Panc1 (cell line): ENCODE measurements around the gene PLA1A. TPM values are rescaled to one million over a fixed set of nuclear protein-coding genes. Genes with fewer than 3 reads are reported as not detected.

Experiments used
- ATAC-seq: fragments of 200-7000 bp; cut with Tn5 transposase; 2 replicates; pipeline ENCODE4 v1.9.1; 2020; ENCODE audit warnings: mild to moderate bottlenecking, moderate library complexity
- BruUV-seq: library from RNA; stranded (reverse); fragments of 400-500 nt; replicated peaks from 2 replicates; lab custom pipeline; 2021; lab: Mats Ljungman, UMichigan
- CTCF ChIA-PET: fragments of 300-600 bp; sonication (Branson Sonifier 250); formaldehyde crosslinking; loops from one replicate; lab custom pipeline; 2022; ENCODE audit warnings: antibody characterized with exemption; lab: Charles Lee
- POLR2A ChIA-PET: fragments of 300-600 bp; sonication (Branson Sonifier 250); formaldehyde crosslinking; loops from one replicate; lab custom pipeline; 2022; ENCODE audit warnings: antibody characterized with exemption; lab: Charles Lee
- DNase-seq: peaks from one replicate; pipeline ENCODE4 v3.0.0-alpha.2; 2010; ENCODE audit warnings: low read depth, low spot score
- H3K27ac ChIP-seq: 2 replicates; pipeline ENCODE4 v1.5.1; 2011; ENCODE audit warnings: mild to moderate bottlenecking, low read length, inconsistent platforms
- H3K27me3 ChIP-seq: fragments of 200-500 bp; sonication (Bioruptor generic); 2 replicates; pipeline ENCODE4 v1.6.0; 2014; ENCODE audit warnings: low read length, inconsistent platforms; ENCODE audit not compliant: control insufficient read depth, insufficient read depth
- H3K36me3 ChIP-seq: fragments of 200-500 bp; sonication (Bioruptor generic); 2 replicates; pipeline ENCODE4 v1.5.1; 2014; ENCODE audit warnings: inconsistent platforms, mild to moderate bottlenecking, low read length, moderate library complexity; ENCODE audit not compliant: control insufficient read depth, insufficient read depth
- H3K4me1 ChIP-seq: 2 replicates; pipeline ENCODE4 v1.5.1; 2011; ENCODE audit warnings: inconsistent platforms, mild to moderate bottlenecking, low read length, moderate library complexity; ENCODE audit not compliant: control insufficient read depth, insufficient read depth
- H3K4me3 ChIP-seq, 2 experiments: 2 replicates each; pipeline ENCODE4 v1.5.1; 2011 to 2012; ENCODE audit warnings: low read depth in 2 of 2, low read length in 2 of 2, mild to moderate bottlenecking in 2 of 2, inconsistent platforms in 1 of 2, moderate library complexity in 1 of 2
- H3K9me3 ChIP-seq: fragments of 200-500 bp; sonication (Bioruptor generic); 2 replicates; pipeline ENCODE4 v1.5.1; 2014; ENCODE audit warnings: low read depth, mild to moderate bottlenecking, inconsistent platforms, low read length, moderate library complexity; ENCODE audit not compliant: control insufficient read depth, insufficient read depth
- CTCF ChIP-seq: fragments of 450-650 bp; IDR thresholded peaks from 2 replicates; pipeline ENCODE4 v1.5.1; 2017; ENCODE audit warnings: mild to moderate bottlenecking
- POLR2AphosphoS5 ChIP-seq: IDR thresholded peaks from 2 replicates; pipeline ENCODE4 v1.6.1; 2012; ENCODE audit warnings: mild to moderate bottlenecking, low read depth, low read length, moderate library complexity
- SIN3A ChIP-seq: IDR thresholded peaks from 2 replicates; pipeline ENCODE4 v1.6.1; 2012; ENCODE audit warnings: low read depth, mild to moderate bottlenecking, low read length, moderate library complexity, borderline replicate concordance; ENCODE audit not compliant: insufficient read depth
- TCF7L2 ChIP-seq: IDR thresholded peaks from 2 replicates; pipeline ENCODE4 v1.6.1; 2011; ENCODE audit warnings: mild to moderate bottlenecking, low read depth, low read length, inconsistent platforms
- in situ Hi-C: cut with HindIII; loops from 2 replicates; pipeline ENCODE4 v1.10.0; 2016; ENCODE audit warnings: low sequenced_read_pairs, low pct_unique_long_range_greater_than_20kb
- intact Hi-C: fragments of 100-400 bp; cut with micrococcal nuclease; formaldehyde crosslinking; loops from one replicate; pipeline ENCODE4 v1.10.0; 2022; ENCODE audit not compliant: unreplicated experiment
- total RNA-seq: library from RNA; stranded (reverse); gene quantifications from one replicate; pipeline ENCODE4 v1.2.1, GENCODE V29; 2021; ENCODE audit not compliant: unreplicated experiment
- TF ChIP-seq, protein P1 (sequence below), 2 experiments: IDR thresholded peaks; 2 replicates each; pipeline ENCODE4 v1.6.1; 2011 to 2012; ENCODE audit warnings: low read depth in 2 of 2, control low read depth in 1 of 2, low read length in 1 of 2, mild to moderate bottlenecking in 1 of 2, moderate library complexity in 1 of 2; ENCODE audit not compliant: insufficient read depth in 1 of 2

Gene PLA1A
- total RNA-seq, 1 experiment from 2014 or later: not detected

- no peaks in the 10 kb centered on the region for H3K9me3 ChIP-seq
- peaks cover 10% of the 10 kb centered on the region for H3K27me3 ChIP-seq
- no peaks in the 10 kb centered on the region for H3K36me3 ChIP-seq
- no peak overlapping the region for H3K4me3 ChIP-seq
- POLR2A ChIA-PET: no interaction called here
- ATAC-seq: no peak
- H3K27ac ChIP-seq: no peak overlapping the region
- intact Hi-C loops (no loop called here), in situ Hi-C loops (no loop called here)
- no peaks in the 10 kb centered on the region for H3K4me1 ChIP-seq
- no peak for DNase-seq
- BruUV-seq: no TSS peak
- CTCF ChIA-PET: no interaction called here
- TF ChIP-seq TCF7L2 (no peak), SIN3A (no peak)
Observed at GRCh38 chr3:119589102-119589773, 8.4 kb upstream of the PLA1A start.

GRCh38 chr3:119590706-119591105, 7.0 kb upstream of the PLA1A start:
- intact Hi-C loops (no loop called here), in situ Hi-C loops (no loop called here)
- TF ChIP-seq TCF7L2 (no peak), POLR2AphosphoS5 (no peak), SIN3A (no peak), CTCF (no peak)
- TF ChIP-seq, protein P1, sequence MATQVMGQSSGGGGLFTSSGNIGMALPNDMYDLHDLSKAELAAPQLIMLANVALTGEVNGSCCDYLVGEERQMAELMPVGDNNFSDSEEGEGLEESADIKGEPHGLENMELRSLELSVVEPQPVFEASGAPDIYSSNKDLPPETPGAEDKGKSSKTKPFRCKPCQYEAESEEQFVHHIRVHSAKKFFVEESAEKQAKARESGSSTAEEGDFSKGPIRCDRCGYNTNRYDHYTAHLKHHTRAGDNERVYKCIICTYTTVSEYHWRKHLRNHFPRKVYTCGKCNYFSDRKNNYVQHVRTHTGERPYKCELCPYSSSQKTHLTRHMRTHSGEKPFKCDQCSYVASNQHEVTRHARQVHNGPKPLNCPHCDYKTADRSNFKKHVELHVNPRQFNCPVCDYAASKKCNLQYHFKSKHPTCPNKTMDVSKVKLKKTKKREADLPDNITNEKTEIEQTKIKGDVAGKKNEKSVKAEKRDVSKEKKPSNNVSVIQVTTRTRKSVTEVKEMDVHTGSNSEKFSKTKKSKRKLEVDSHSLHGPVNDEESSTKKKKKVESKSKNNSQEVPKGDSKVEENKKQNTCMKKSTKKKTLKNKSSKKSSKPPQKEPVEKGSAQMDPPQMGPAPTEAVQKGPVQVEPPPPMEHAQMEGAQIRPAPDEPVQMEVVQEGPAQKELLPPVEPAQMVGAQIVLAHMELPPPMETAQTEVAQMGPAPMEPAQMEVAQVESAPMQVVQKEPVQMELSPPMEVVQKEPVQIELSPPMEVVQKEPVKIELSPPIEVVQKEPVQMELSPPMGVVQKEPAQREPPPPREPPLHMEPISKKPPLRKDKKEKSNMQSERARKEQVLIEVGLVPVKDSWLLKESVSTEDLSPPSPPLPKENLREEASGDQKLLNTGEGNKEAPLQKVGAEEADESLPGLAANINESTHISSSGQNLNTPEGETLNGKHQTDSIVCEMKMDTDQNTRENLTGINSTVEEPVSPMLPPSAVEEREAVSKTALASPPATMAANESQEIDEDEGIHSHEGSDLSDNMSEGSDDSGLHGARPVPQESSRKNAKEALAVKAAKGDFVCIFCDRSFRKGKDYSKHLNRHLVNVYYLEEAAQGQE (IDR thresholded peaks at IDR 0.05; ENCODE audit: insufficient read depth in 1 of 2, low read depth in 2 of 2, low read length in 1 of 2): no peak
- no peak overlapping the region for H3K27ac ChIP-seq
- no peaks in the 10 kb centered on the region for H3K9me3 ChIP-seq
- CTCF ChIA-PET: no interaction called here
- BruUV-seq: no TSS peak
- DNase-seq: no peak
- POLR2A ChIA-PET: no interaction called here
- no peaks in the 10 kb centered on the region for H3K4me1 ChIP-seq
- no peaks in the 10 kb centered on the region for H3K36me3 ChIP-seq
- no peak for ATAC-seq
- peaks cover 10% of the 10 kb centered on the region for H3K27me3 ChIP-seq
- H3K4me3 ChIP-seq: no peak overlapping the region

GRCh38 chr3:119592861-119593260, 4.8 kb upstream of the PLA1A start:
- TF ChIP-seq SIN3A (no peak), POLR2AphosphoS5 (no peak), CTCF (no peak), TCF7L2 (no peak)
- TF ChIP-seq, protein P1 (IDR thresholded peaks at IDR 0.05; ENCODE audit: insufficient read depth in 1 of 2, low read depth in 2 of 2, low read length in 1 of 2): no peak
- POLR2A ChIA-PET: no interaction called here
- CTCF ChIA-PET: no interaction called here
- H3K4me1 ChIP-seq: no peaks in the 10 kb centered on the region
- H3K36me3 ChIP-seq: no peaks in the 10 kb centered on the region
- no peaks in the 10 kb centered on the region for H3K9me3 ChIP-seq
- in situ Hi-C loops: no loop called here
- DNase-seq: no peak
- no peak overlapping the region for H3K27ac ChIP-seq
- H3K4me3 ChIP-seq: no peak overlapping the region
- no peak for ATAC-seq
- BruUV-seq: no TSS peak
- H3K27me3 ChIP-seq: peaks cover 10% of the 10 kb centered on the region
- intact Hi-C loops: no loop called here
